HCT116 (cell line): ENCODE results near the gene P2RY4. TPM values are rescaled to one million over a fixed set of nuclear protein-coding genes. Genes with fewer than 3 reads are reported as not detected.

Source experiments
- ATAC-seq: fragments of 200-7000 bp; cut with Tn5 transposase; 2 replicates; pipeline ENCODE4 v1.9.1; 2020; ENCODE audit warnings: mild to moderate bottlenecking, moderate library complexity
- BruUV-seq: library from RNA; stranded (reverse); fragments of 400-500 nt; replicated peaks from 2 replicates; lab custom pipeline; 2021; lab: Mats Ljungman, UMichigan
- CTCF ChIA-PET: fragments of 300-600 bp; sonication (Branson Sonifier 250); formaldehyde crosslinking; loops from one replicate; lab custom pipeline; 2021; ENCODE audit warnings: antibody characterized with exemption; lab: Charles Lee
- POLR2A ChIA-PET: fragments of 300-600, 350-600 bp; sonication (Branson Sonifier 250); formaldehyde crosslinking; loops from one replicate; lab custom pipeline; 2021; ENCODE audit warnings: antibody characterized with exemption; lab: Charles Lee
- RAD21 ChIA-PET, 2 experiments: fragments of 300-600 bp; sonication (Branson Sonifier 250); formaldehyde crosslinking; loops; one replicate each; lab custom pipeline; 2023; ENCODE audit warnings: low total read pairs in 2 of 2; ENCODE audit not compliant: uncharacterized antibody in 2 of 2, unreplicated experiment in 2 of 2, low non-redundant PET in 1 of 2; lab: Charles Lee
- DNase-seq: peaks from one replicate; pipeline ENCODE4 v3.0.0-alpha.2; 2010; ENCODE audit warnings: low read depth, low spot score
- H2AFZ ChIP-seq: fragments of 200-600 bp; shearing (Covaris generic), sonication (generic); 2 replicates; pipeline ENCODE4 v1.6.1; 2017; ENCODE audit warnings: low read depth, mixed run types, mixed read lengths, antibody characterized with exemption, low read length; ENCODE audit not compliant: poor library complexity, severe bottlenecking
- H3K27ac ChIP-seq: 2 replicates; pipeline ENCODE4 v1.5.1; 2012; ENCODE audit warnings: low read depth, low read length
- H3K27me3 ChIP-seq: fragments of 200-600 bp; sonication (generic); 2 replicates; pipeline ENCODE4 v1.6.1; 2016; ENCODE audit warnings: mixed run types, low read length, mixed read lengths; ENCODE audit not compliant: insufficient read depth
- H3K36me3 ChIP-seq, 2 experiments: fragments of 200-500 bp in 1 of 2; fragments of 200-600 bp in 1 of 2; sonication (Bioruptor generic) in 1 of 2; sonication (generic) in 1 of 2; 2 replicates each; pipeline versions ENCODE4 v1.5.1 to v1.6.1; 2014 to 2016; ENCODE audit warnings: low read length in 2 of 2, inconsistent platforms in 1 of 2, mixed read lengths in 1 of 2, mixed run types in 1 of 2; ENCODE audit not compliant: insufficient read depth in 2 of 2, control insufficient read depth in 1 of 2
- H3K4me1 ChIP-seq, 2 experiments: fragments of 200-600 bp in 1 of 2; sonication (generic) in 1 of 2; 2 replicates each; pipeline versions ENCODE4 v1.5.1 to v1.6.1; 2012 to 2017; ENCODE audit warnings: low read length in 2 of 2, inconsistent platforms in 1 of 2, mild to moderate bottlenecking in 1 of 2, mixed read lengths in 1 of 2, mixed run types in 1 of 2, moderate library complexity in 1 of 2; ENCODE audit not compliant: insufficient read depth in 2 of 2, control insufficient read depth in 1 of 2
- H3K4me2 ChIP-seq: fragments of 200-600 bp; sonication (generic); 2 replicates; pipeline ENCODE4 v1.6.1; 2017; ENCODE audit warnings: mixed run types, low read length, mixed read lengths
- H3K4me3 ChIP-seq, 2 experiments: fragments of 200-600 bp in 1 of 2; sonication (generic) in 1 of 2; replicated peaks in 1 of 2; 2 replicates each; pipeline ENCODE4 v1.5.1; 2011 to 2016; ENCODE audit warnings: low read length in 2 of 2, control low read depth in 1 of 2, low read depth in 1 of 2, mild to moderate bottlenecking in 1 of 2, mixed read lengths in 1 of 2, mixed run types in 1 of 2
- H3K79me2 ChIP-seq: fragments of 200-600 bp; sonication (generic); 2 replicates; pipeline ENCODE4 v1.6.1; 2017; ENCODE audit warnings: mild to moderate bottlenecking, mixed run types, low read length, moderate library complexity, mixed read lengths; ENCODE audit not compliant: insufficient read depth
- H3K9ac ChIP-seq: fragments of 200-600 bp; sonication (generic); 2 replicates; pipeline ENCODE4 v1.6.1; 2016; ENCODE audit warnings: low read length, mixed read lengths
- H3K9me2 ChIP-seq: fragments of 200-600 bp; sonication (generic), shearing (Covaris generic); 2 replicates; pipeline ENCODE4 v1.6.1; 2017; ENCODE audit warnings: mixed run types, mild to moderate bottlenecking, moderate library complexity; ENCODE audit not compliant: insufficient read depth
- H3K9me3 ChIP-seq, 2 experiments: fragments of 200-500 bp in 1 of 2; fragments of 200-600 bp in 1 of 2; sonication (Bioruptor generic) in 1 of 2; sonication (generic) in 1 of 2; 2 replicates each; pipeline ENCODE4 v1.6.1; 2014 to 2017; ENCODE audit warnings: low read length in 2 of 2, mixed read lengths in 2 of 2, inconsistent platforms in 1 of 2, low read depth in 1 of 2, mild to moderate bottlenecking in 1 of 2, mixed run types in 1 of 2, moderate library complexity in 1 of 2; ENCODE audit not compliant: control insufficient read depth in 1 of 2, insufficient read depth in 1 of 2
- H4K20me1 ChIP-seq: fragments of 200-600 bp; sonication (generic), shearing (Covaris generic); 2 replicates; pipeline ENCODE4 v1.6.1; 2017; ENCODE audit warnings: mixed run types, mild to moderate bottlenecking, moderate library complexity; ENCODE audit not compliant: insufficient read depth
- CBX3 ChIP-seq: IDR thresholded peaks from 2 replicates; pipeline ENCODE4 v1.6.1; 2012; ENCODE audit warnings: low read depth
- CEBPB ChIP-seq: IDR thresholded peaks from 2 replicates; pipeline ENCODE4 v1.6.1; 2012; ENCODE audit warnings: low read depth
- CTCF ChIP-seq, 3 experiments: fragments of 200-600 bp in 1 of 3; sonication (generic) in 1 of 3; IDR thresholded peaks in 2 of 3; conservative IDR thresholded peaks in 1 of 3; 2 replicates each; pipeline ENCODE4 v1.5.1; 2012 to 2017; ENCODE audit warnings: low read depth in 2 of 3, low read length in 2 of 3, antibody characterized with exemption in 1 of 3, borderline replicate concordance in 1 of 3, control low read depth in 1 of 3, mild to moderate bottlenecking in 1 of 3, mixed read lengths in 1 of 3, mixed run types in 1 of 3, moderate library complexity in 1 of 3; ENCODE audit not compliant: insufficient read depth in 1 of 3
- EGR1 ChIP-seq: IDR thresholded peaks from 2 replicates; pipeline ENCODE4 v1.6.1; 2012; ENCODE audit warnings: low read depth
- EZH2 ChIP-seq: fragments of 200-600 bp; sonication (generic); IDR thresholded peaks from 2 replicates; pipeline ENCODE4 v1.6.1; 2017; ENCODE audit warnings: antibody characterized with exemption, mixed run types
- EZH2phosphoT487 ChIP-seq: fragments of 200-600 bp; IDR thresholded peaks from 2 replicates; pipeline ENCODE4 v1.6.1; 2018; ENCODE audit warnings: antibody characterized with exemption, borderline replicate concordance
- FOSL1 ChIP-seq: IDR thresholded peaks from 2 replicates; pipeline ENCODE4 v1.6.1; 2012; ENCODE audit warnings: low read depth
- JUND ChIP-seq: IDR thresholded peaks from 2 replicates; pipeline ENCODE4 v1.6.1; 2012
- MAX ChIP-seq: IDR thresholded peaks from 2 replicates; pipeline ENCODE4 v1.6.1; 2012
- POLR2A ChIP-seq: IDR thresholded peaks from 2 replicates; pipeline ENCODE4 v1.7.0; 2011; ENCODE audit warnings: borderline replicate concordance; ENCODE audit not compliant: insufficient read depth, insufficient read length; ENCODE audit errors: extremely low read depth
- POLR2AphosphoS5 ChIP-seq: IDR thresholded peaks from 2 replicates; pipeline ENCODE4 v1.6.1; 2011; ENCODE audit warnings: mild to moderate bottlenecking, low read depth, low read length, moderate library complexity
- RAD21 ChIP-seq: IDR thresholded peaks from 2 replicates; pipeline ENCODE4 v1.6.1; 2012; ENCODE audit warnings: low read depth, mild to moderate bottlenecking
- SIN3A ChIP-seq: IDR thresholded peaks from 2 replicates; pipeline ENCODE4 v1.6.1; 2012; ENCODE audit warnings: low read depth
- SP1 ChIP-seq: IDR thresholded peaks from 2 replicates; pipeline ENCODE4 v1.6.1; 2012; ENCODE audit warnings: low read depth
- SRF ChIP-seq: IDR thresholded peaks from 2 replicates; pipeline ENCODE4 v1.6.1; 2012; ENCODE audit warnings: low read depth
- TCF7L2 ChIP-seq: IDR thresholded peaks from 2 replicates; pipeline ENCODE4 v1.7.0; 2011; ENCODE audit warnings: borderline replicate concordance, inconsistent platforms; ENCODE audit not compliant: insufficient read depth, insufficient read length; ENCODE audit errors: extremely low read depth
- YY1 ChIP-seq: IDR thresholded peaks from 2 replicates; pipeline ENCODE4 v1.6.1; 2011; ENCODE audit warnings: low read length, low read depth, moderate library complexity, mild to moderate bottlenecking; ENCODE audit not compliant: insufficient replicate concordance; ENCODE audit errors: extremely low read depth
- ZBTB33 ChIP-seq: IDR thresholded peaks from 2 replicates; pipeline ENCODE4 v1.6.1; 2011; ENCODE audit warnings: mild to moderate bottlenecking, low read length, moderate library complexity; ENCODE audit not compliant: insufficient replicate concordance; ENCODE audit errors: extremely low read depth
- ZNF274 ChIP-seq: fragments of 200-500 bp; sonication (Bioruptor generic); IDR thresholded peaks from 2 replicates; pipeline ENCODE4 v1.6.1; 2014; ENCODE audit warnings: mild to moderate bottlenecking, low read depth, low read length, inconsistent platforms
- intact Hi-C: fragments of 100-400 bp; cut with micrococcal nuclease; formaldehyde crosslinking; loops from 2 replicates; pipeline ENCODE4 v1.10.0; 2022
- total RNA-seq: library from RNA; stranded (reverse); gene quantifications from one replicate; pipeline ENCODE4 v1.2.1, GENCODE V29; 2021; ENCODE audit not compliant: unreplicated experiment
- TF ChIP-seq, protein P1 (sequence below): IDR thresholded peaks from 2 replicates; pipeline ENCODE4 v1.6.1; 2012

Gene P2RY4
- total RNA-seq, 1 experiment from 2014 or later: not detected

- intact Hi-C loops: loop anchor here (5.0 kb wide), 1 partner anchor 158 kb away; the partner anchor contains the start of gene IGBP1
- no peak for TF ChIP-seq CTCF (IDR thresholded peaks at IDR 0.05 in 2 of 3, conservative IDR thresholded peaks at IDR 0.05 in 1 of 3; ENCODE audit: borderline replicate concordance in 1 of 3, insufficient read depth in 1 of 3, low read depth in 2 of 3, low read length in 2 of 3)
- TF ChIP-seq RAD21: no peak
- no peak for TF ChIP-seq CEBPB
- no peak for TF ChIP-seq SRF
- TF ChIP-seq POLR2AphosphoS5: peak; percentile 71
- no peak for TF ChIP-seq ZBTB33
- peak; percentile 79; the same call in 1 of the 2 replicates for TF ChIP-seq SIN3A
- TF ChIP-seq EZH2phosphoT487: no peak
- TF ChIP-seq EGR1: no peak
- no peak for TF ChIP-seq JUND
- no peak for TF ChIP-seq ZNF274
- TF ChIP-seq EZH2: no peak
- TF ChIP-seq, protein P1, sequence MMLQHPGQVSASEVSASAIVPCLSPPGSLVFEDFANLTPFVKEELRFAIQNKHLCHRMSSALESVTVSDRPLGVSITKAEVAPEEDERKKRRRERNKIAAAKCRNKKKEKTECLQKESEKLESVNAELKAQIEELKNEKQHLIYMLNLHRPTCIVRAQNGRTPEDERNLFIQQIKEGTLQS: no peak
- peak; percentile 39; the same call in 1 of the 2 replicates for TF ChIP-seq MAX
- no peak for TF ChIP-seq FOSL1
- TF ChIP-seq SP1: peak; percentile 40; the same call in 1 of the 2 replicates
- TF ChIP-seq YY1: no peak
- no peak for TF ChIP-seq TCF7L2
- TF ChIP-seq CBX3: no peak
- peak; percentile 71 for TF ChIP-seq POLR2A
Measured at GRCh38 chrX:70289793-70290770, 30.1 kb upstream of the P2RY4 start, which contains the start of the genes KIF4A and PDZD11. KIF4A (plus strand) TSS chrX:70290104; CDS start chrX:70290459, 355 bp downstream. PDZD11 (minus strand) TSS chrX:70289927; CDS start chrX:70289341, 586 bp downstream.

More at GRCh38 chrX:70289793-70290770, 30.1 kb upstream of the P2RY4 start, which contains the start of the genes KIF4A and PDZD11:
- Histone ChIP-seq H3K36me3 (peaks cover 9 to 12% of the 10 kb centered on the region in 2 experiments), H4K20me1 (no peaks in the 10 kb centered on the region), H3K27me3 (no peaks in the 10 kb centered on the region), H3K79me2 (peaks cover 56% of the 10 kb centered on the region), H3K9ac (peak within 1 kb of the TSS; percentile 84), H3K4me3 (peak within 1 kb of the TSS; percentile 75 to 77), H3K27ac (peak within 1 kb of the TSS; percentile 71), H3K9me3 (no peaks in the 10 kb centered on the region), H3K9me2 (no peaks in the 10 kb centered on the region), H3K4me1 (peaks cover 3 to 5% of the 10 kb centered on the region in 2 experiments; a peak in 1 of 4 replicates), H3K4me2 (peak within 1 kb of the TSS; percentile 80), H2AFZ (no peak within 1 kb of the TSS)
- ATAC-seq (peak; percentile 98), DNase-seq (peak; percentile 63)
- POLR2A ChIA-PET: interaction anchor here (0.6 kb wide), 1 partner anchor 118 kb away, joined by 3 read pairs; no protein-coding TSS in a partner anchor
- RAD21 ChIA-PET: interaction anchor here in 1 of 2 experiments (0.8 kb wide), 1 partner anchor 156 kb away, joined by 4 read pairs; the partner anchor contains the start of gene IGBP1
- CTCF ChIA-PET: interaction anchor here (1.1 kb wide), 1 partner anchor 157 kb away, joined by 5 read pairs; the partner anchor contains the start of gene IGBP1
- BruUV-seq: TSS peak; percentile 72
